ENCODE measurements around the gene USP4. TPM values are rescaled to one million over a fixed set of nuclear protein-coding genes. Genes with fewer than 3 reads are reported as not detected.

Gene USP4
- total RNA-seq, 4 donors from 2014 or later = 29.1 to 76.8 (median 35.5) TPM

- H3K4me3 ChIP-seq = no peak overlapping the region
- H3K36me3 ChIP-seq = no peaks in the 10 kb centered on the region
- peaks cover 30% of the 10 kb centered on the region for H3K4me1 ChIP-seq
- no peak for DNase-seq (ENCODE audit: low spot score in 2 of 2)
- H3K27me3 ChIP-seq = no peaks in the 10 kb centered on the region
- no peaks in the 10 kb centered on the region for H3K9me3 ChIP-seq
- no peak for TF ChIP-seq CTCF (IDR thresholded peaks at IDR 0.05)
- TF ChIP-seq EP300 (IDR thresholded peaks at IDR 0.05) = no peak
- no peak for TF ChIP-seq POLR2A (IDR thresholded peaks at IDR 0.05)
- no peak for TF ChIP-seq POLR2AphosphoS5 (IDR thresholded peaks at IDR 0.05)
- H3K27ac ChIP-seq = peak overlapping the region; percentile 70
- 53% methylated on average over 6 of the region's 6 CpGs for WGBS
Observed at GRCh38 chr3:49346797-49347251, 7.0 kb upstream of the USP4 start.

- no peaks in the 10 kb centered on the region for H3K9me3 ChIP-seq
Observed at GRCh38 chr3:49343163-49343562, 3.3 kb upstream of the USP4 start.

GRCh38 chr3:49341996-49342395 lies 2.1 kb upstream of the USP4 start:
- DNase-seq (ENCODE audit: low spot score in 2 of 2) = no peak
- peak overlapping the region; percentile 27 for H3K27ac ChIP-seq
- 89% methylated on average over 6 of the region's 6 CpGs for WGBS

More at GRCh38 chr3:49343163-49343562, 3.3 kb upstream of the USP4 start:
- no peak for DNase-seq (ENCODE audit: low spot score in 2 of 2)
- H3K4me3 ChIP-seq = no peak overlapping the region
- TF ChIP-seq POLR2A (IDR thresholded peaks at IDR 0.05) (no peak), EP300 (IDR thresholded peaks at IDR 0.05) (no peak), CTCF (IDR thresholded peaks at IDR 0.05) (no peak)
- no peaks in the 10 kb centered on the region for H3K27me3 ChIP-seq
- peak overlapping the region; percentile 24 for H3K27ac ChIP-seq
- peaks cover 35% of the 10 kb centered on the region for H3K4me1 ChIP-seq
- no peaks in the 10 kb centered on the region for H3K36me3 ChIP-seq
- WGBS = 85% methylated on average over 3 of the region's 3 CpGs

GRCh38 chr3:49339581-49339940 lies 292 bp downstream of the USP4 start:
- Histone ChIP-seq H3K27me3 (no peaks in the 10 kb centered on the region), H3K27ac (peak overlapping the region; percentile 91), H3K36me3 (peaks cover 17% of the 10 kb centered on the region), H3K4me1 (peaks cover 23% of the 10 kb centered on the region), H3K4me3 (peak overlapping the region; percentile 88), H3K9me3 (no peaks in the 10 kb centered on the region)
- peak in 1 of 2 donors; percentile 74 for DNase-seq (ENCODE audit: low spot score in 2 of 2)
- 1% methylated on average over 9 of the region's 17 CpGs for WGBS
- no peak for TF ChIP-seq EP300 (IDR thresholded peaks at IDR 0.05)
- no peak for TF ChIP-seq POLR2A (IDR thresholded peaks at IDR 0.05)
- no peak for TF ChIP-seq POLR2AphosphoS5 (IDR thresholded peaks at IDR 0.05)
- TF ChIP-seq CTCF (IDR thresholded peaks at IDR 0.05) = no peak

More at GRCh38 chr3:49341996-49342395, 2.1 kb upstream of the USP4 start:
- no peak for TF ChIP-seq CTCF (IDR thresholded peaks at IDR 0.05)
- TF ChIP-seq POLR2A (IDR thresholded peaks at IDR 0.05) = no peak
- TF ChIP-seq POLR2AphosphoS5 (IDR thresholded peaks at IDR 0.05) = no peak
- no peak for TF ChIP-seq EP300 (IDR thresholded peaks at IDR 0.05)
- no peak overlapping the region for H3K4me3 ChIP-seq
- peaks cover 32% of the 10 kb centered on the region for H3K4me1 ChIP-seq
- H3K9me3 ChIP-seq = no peaks in the 10 kb centered on the region
- no peaks in the 10 kb centered on the region for H3K27me3 ChIP-seq
- H3K36me3 ChIP-seq = no peaks in the 10 kb centered on the region

GRCh38 chr3:49333916-49334633 lies 5.8 kb downstream of the USP4 start:
- peaks cover 70% of the 10 kb centered on the region for H3K36me3 ChIP-seq
- DNase-seq (ENCODE audit: low spot score in 2 of 2) = no peak
- no peak for TF ChIP-seq CTCF (IDR thresholded peaks at IDR 0.05)
- TF ChIP-seq POLR2A (IDR thresholded peaks at IDR 0.05) = no peak
- TF ChIP-seq POLR2AphosphoS5 (IDR thresholded peaks at IDR 0.05) = no peak
- TF ChIP-seq EP300 (IDR thresholded peaks at IDR 0.05) = no peak
- H3K27ac ChIP-seq = no peak overlapping the region
- no peaks in the 10 kb centered on the region for H3K9me3 ChIP-seq
- 90% methylated on average over 5 of the region's 5 CpGs for WGBS
- H3K4me1 ChIP-seq = peaks cover 5% of the 10 kb centered on the region
- H3K27me3 ChIP-seq = no peaks in the 10 kb centered on the region
- no peak overlapping the region for H3K4me3 ChIP-seq
